Prostate gland (tissue), 2 donors: ENCODE results near the gene CSMD2. TPM values are rescaled to one million over a fixed set of nuclear protein-coding genes. Genes with fewer than 3 reads are reported as not detected.

ENCODE experiments used
- DNase-seq: peaks from one replicate; pipeline ENCODE4 v3.0.0-alpha.2; 2019; ENCODE audit warnings: low spot score
- H3K27ac ChIP-seq, 2 donors: fragments of 200-600 bp; sonication (generic); 2 replicates each; pipeline ENCODE4 v1.5.1; 2017 to 2019
- H3K27me3 ChIP-seq: fragments of 200-600 bp; sonication (generic); replicated peaks from 2 replicates; pipeline ENCODE4 v1.5.1; 2019; ENCODE audit not compliant: insufficient read depth
- H3K36me3 ChIP-seq, 2 donors: fragments of 200-600 bp; sonication (generic); 1 replicate in 1 of 2; 2 replicates in 1 of 2; pipeline versions ENCODE4 v1.5.1 to v1.8.1; 2017 to 2019
- H3K4me1 ChIP-seq: fragments of 200-600 bp; sonication (generic); replicated peaks from 2 replicates; pipeline ENCODE4 v1.5.1; 2019
- H3K4me3 ChIP-seq, 2 donors: fragments of 200-600 bp; sonication (generic); 2 replicates each; pipeline ENCODE4 v1.5.1; 2017 to 2019
- H3K9me3 ChIP-seq: fragments of 200-600 bp; sonication (generic); 2 replicates; pipeline ENCODE4 v1.5.1; 2017
- POLR2A ChIP-seq: fragments of 450-650 bp; IDR thresholded peaks from one replicate; pipeline ENCODE4 v1.6.1; 2016; ENCODE audit warnings: antibody characterized with exemption, mild to moderate bottlenecking
- POLR2AphosphoS5 ChIP-seq: sonication (generic); formaldehyde crosslinking; IDR thresholded peaks from one replicate; pipeline ENCODE4 v1.6.1; 2017; ENCODE audit warnings: antibody characterized with exemption
- WGBS: methylation state at CpG from one replicate; pipeline ENCODE4 v1.1.5; 2018; 5-methylcytosine and 5-hydroxymethylcytosine counted together
- intact Hi-C: fragments of 100-400 bp; cut with DNase I; formaldehyde crosslinking; loops from one replicate; pipeline ENCODE4 v1.14.2; 2022
- total RNA-seq, 2 donors: library from RNA; depleted of rRNA; stranded (reverse); fragments of >200 nt; gene quantifications; one replicate each; pipeline ENCODE4 v1.1.0, GENCODE V29; 2016
- TF ChIP-seq, protein P1 (sequence below), 4 experiments: fragments of 200-600 bp in 2 of 4; fragments of 450-650 bp in 2 of 4; sonication (generic) in 2 of 4; IDR thresholded peaks; 1 replicate in 3 of 4; 2 replicates in 1 of 4; pipeline ENCODE4 v1.5.1; 2016 to 2019; ENCODE audit warnings: antibody characterized with exemption in 4 of 4, mild to moderate bottlenecking in 2 of 4, moderate library complexity in 2 of 4

The CSMD2 gene
- total RNA-seq, 2 donors from 2014 or later, result 0.14 to 5.5 TPM

DNA sequence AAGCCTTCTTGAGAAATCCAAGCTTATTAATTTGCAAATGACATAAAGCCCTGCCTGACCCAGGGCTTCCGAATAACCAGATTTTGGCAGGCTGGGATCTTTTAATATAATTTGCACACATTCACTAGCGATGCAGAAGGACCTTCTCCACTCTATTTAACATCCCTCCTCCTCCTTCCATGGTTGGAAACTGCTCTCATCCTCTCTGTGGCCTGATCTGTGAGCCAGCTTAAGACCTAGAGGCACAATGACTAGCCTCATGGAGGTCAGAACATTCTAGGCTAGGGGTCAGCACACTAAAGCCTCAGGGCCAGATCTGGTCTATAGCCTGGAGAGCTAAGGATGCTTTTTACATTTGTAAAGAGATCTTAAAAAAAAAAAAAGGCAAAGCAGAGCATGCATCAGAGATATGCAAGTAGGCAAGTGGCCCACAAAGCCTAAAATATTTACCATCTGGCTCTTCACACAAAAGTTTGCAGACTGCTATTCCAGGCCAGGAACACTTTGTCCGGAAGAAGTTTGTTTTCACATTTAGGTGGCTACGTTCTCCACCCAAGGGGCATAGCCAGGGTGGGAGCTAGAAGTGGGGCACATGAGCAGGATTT lies 439.4 kb downstream of the CSMD2 start:
- Histone ChIP-seq H3K36me3 (no peaks in the 10 kb centered on the region), H3K27me3 (no peaks in the 10 kb centered on the region), H3K4me1 (no peaks in the 10 kb centered on the region), H3K4me3 (no peak overlapping the region), H3K27ac (no peak overlapping the region), H3K9me3 (no peaks in the 10 kb centered on the region)
- DNase-seq, result no peak
- WGBS, result 53% methylated on average over 4 of the region's 4 CpGs
- TF ChIP-seq POLR2A (no peak), POLR2AphosphoS5 (peak; percentile 41)
- TF ChIP-seq, protein P1, sequence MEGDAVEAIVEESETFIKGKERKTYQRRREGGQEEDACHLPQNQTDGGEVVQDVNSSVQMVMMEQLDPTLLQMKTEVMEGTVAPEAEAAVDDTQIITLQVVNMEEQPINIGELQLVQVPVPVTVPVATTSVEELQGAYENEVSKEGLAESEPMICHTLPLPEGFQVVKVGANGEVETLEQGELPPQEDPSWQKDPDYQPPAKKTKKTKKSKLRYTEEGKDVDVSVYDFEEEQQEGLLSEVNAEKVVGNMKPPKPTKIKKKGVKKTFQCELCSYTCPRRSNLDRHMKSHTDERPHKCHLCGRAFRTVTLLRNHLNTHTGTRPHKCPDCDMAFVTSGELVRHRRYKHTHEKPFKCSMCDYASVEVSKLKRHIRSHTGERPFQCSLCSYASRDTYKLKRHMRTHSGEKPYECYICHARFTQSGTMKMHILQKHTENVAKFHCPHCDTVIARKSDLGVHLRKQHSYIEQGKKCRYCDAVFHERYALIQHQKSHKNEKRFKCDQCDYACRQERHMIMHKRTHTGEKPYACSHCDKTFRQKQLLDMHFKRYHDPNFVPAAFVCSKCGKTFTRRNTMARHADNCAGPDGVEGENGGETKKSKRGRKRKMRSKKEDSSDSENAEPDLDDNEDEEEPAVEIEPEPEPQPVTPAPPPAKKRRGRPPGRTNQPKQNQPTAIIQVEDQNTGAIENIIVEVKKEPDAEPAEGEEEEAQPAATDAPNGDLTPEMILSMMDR (IDR thresholded peaks at IDR 0.05), result no peak
- intact Hi-C loops, result no loop called here

DNA sequence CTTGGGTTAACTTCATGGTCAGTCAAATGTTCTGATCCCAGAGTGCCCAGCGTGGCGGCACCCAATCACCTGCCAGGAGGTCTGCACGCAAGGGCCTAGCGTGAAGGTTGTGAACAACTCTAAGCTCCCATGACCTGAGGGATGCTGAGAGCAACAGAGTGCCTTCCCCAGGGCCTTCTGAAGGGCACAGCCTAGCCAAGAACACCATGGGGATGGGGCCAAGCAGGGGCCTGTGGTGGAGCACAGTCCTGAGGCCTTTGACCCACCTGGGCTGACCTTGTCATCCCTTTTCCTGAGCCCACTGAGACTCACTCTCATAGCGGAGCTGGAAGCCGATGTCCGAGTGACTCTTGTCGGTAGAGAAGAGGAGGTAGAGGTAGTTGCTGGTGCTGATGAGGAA lies 440.0 kb downstream of the CSMD2 start:
- intact Hi-C loops, result no loop called here
- WGBS, result 98% methylated on average over 8 of the region's 8 CpGs
- Histone ChIP-seq H3K36me3 (no peaks in the 10 kb centered on the region), H3K27ac (no peak overlapping the region), H3K9me3 (no peaks in the 10 kb centered on the region), H3K4me1 (no peaks in the 10 kb centered on the region), H3K27me3 (no peaks in the 10 kb centered on the region), H3K4me3 (no peak overlapping the region)
- no peak for TF ChIP-seq POLR2AphosphoS5
- no peak for TF ChIP-seq POLR2A
- TF ChIP-seq, protein P1 (IDR thresholded peaks at IDR 0.05), result no peak
- no peak for DNase-seq

DNA sequence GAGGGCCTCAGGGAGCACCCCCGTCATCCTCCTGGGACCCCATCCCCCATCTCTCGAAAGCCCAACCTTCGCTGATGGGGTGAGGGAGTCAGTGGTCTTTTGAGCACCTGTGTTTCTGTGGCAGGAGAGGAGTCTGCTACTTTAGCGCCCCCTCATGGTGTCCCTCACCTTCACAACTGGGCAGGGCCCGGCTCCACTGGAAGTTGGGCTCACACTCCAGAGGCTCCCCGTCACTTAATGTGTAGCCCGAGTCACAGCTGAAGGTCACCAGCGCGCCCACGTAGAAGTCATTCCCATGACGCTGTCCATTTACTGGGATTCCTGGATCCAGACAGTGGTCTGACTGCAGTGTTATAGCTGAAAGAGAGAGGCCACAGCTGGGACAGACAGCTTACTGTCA lies 440.7 kb downstream of the CSMD2 start:
- WGBS, result 91% methylated on average over 11 of the region's 11 CpGs
- no peak overlapping the region for H3K27ac ChIP-seq

DNA sequence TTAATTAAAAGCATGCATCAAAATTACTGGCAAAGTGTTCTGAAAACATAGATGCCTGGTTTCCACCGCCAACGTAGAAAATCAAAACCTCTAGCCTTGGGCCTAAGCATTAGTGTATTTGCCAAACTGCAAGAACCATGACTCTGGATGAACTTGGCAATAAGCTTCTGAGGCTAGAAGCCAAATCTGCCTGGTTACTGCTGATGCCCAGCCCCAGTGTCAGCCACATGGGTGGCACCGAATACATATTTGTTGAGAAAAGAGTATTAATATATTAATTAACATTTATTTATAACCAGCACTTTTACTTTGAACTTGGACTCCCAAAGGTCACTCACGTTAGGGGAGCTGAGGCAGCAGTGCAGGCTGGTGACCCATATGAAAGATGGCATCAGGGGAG lies 441.8 kb downstream of the CSMD2 start:
- WGBS, result 84% methylated on average over 4 of the region's 4 CpGs
- Histone ChIP-seq H3K4me1 (no peaks in the 10 kb centered on the region), H3K27me3 (no peaks in the 10 kb centered on the region), H3K27ac (no peak overlapping the region), H3K36me3 (no peaks in the 10 kb centered on the region), H3K4me3 (no peak overlapping the region), H3K9me3 (no peaks in the 10 kb centered on the region)
- intact Hi-C loops, result no loop called here
- no peak for DNase-seq
- TF ChIP-seq POLR2AphosphoS5 (no peak), POLR2A (no peak)
- TF ChIP-seq, protein P1 (IDR thresholded peaks at IDR 0.05), result no peak

More for the DNA sequence above, 440.7 kb downstream of the CSMD2 start:
- no peak for TF ChIP-seq POLR2A
- no peak for TF ChIP-seq POLR2AphosphoS5
- TF ChIP-seq, protein P1 (IDR thresholded peaks at IDR 0.05), result no peak
- H3K4me1 ChIP-seq, result no peaks in the 10 kb centered on the region
- H3K36me3 ChIP-seq, result no peaks in the 10 kb centered on the region
- no peak overlapping the region for H3K4me3 ChIP-seq
- no peak for DNase-seq
- H3K9me3 ChIP-seq, result no peaks in the 10 kb centered on the region
- intact Hi-C loops, result no loop called here
- no peaks in the 10 kb centered on the region for H3K27me3 ChIP-seq

DNA sequence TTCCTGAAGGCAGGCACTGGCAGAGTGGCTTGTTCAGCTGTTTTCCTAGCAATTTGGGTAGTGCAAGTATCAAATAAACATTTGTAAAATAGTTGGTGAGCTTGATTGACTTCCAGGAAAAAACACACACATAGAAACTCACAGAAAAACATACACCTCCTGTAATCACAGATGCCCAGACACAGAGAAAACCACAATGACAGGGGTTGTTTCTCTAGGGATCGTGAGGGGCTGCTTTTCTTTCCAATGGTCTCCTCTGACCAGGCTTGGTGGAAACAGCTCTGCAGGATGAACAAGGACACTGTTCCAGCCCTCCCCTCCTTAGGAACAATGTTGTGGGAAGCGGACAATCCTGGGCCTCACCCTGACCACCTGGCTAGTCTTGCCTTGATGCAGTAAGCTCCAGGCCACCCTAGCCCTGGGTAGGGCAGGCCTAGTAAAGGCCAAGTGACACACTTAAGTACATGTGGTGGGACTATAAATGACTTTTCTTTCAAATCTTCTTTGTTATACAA lies 443.7 kb downstream of the CSMD2 start:
- no peak overlapping the region for H3K4me3 ChIP-seq
- no peaks in the 10 kb centered on the region for H3K9me3 ChIP-seq
- 97% methylated on average over 2 of the region's 2 CpGs for WGBS
- TF ChIP-seq POLR2AphosphoS5, result no peak
- TF ChIP-seq POLR2A, result no peak
- TF ChIP-seq, protein P1 (IDR thresholded peaks at IDR 0.05), result no peak
- DNase-seq, result no peak
- intact Hi-C loops, result no loop called here
- no peak overlapping the region for H3K27ac ChIP-seq
- no peaks in the 10 kb centered on the region for H3K27me3 ChIP-seq
- H3K4me1 ChIP-seq, result no peaks in the 10 kb centered on the region
- no peaks in the 10 kb centered on the region for H3K36me3 ChIP-seq
